HepG2 (cell line): ENCODE results near the gene GJB5. TPM values are rescaled to one million over a fixed set of nuclear protein-coding genes. Genes with fewer than 3 reads are reported as not detected.

Experiments used
- ATAC-seq: fragments of 200-7000 bp; cut with Tn5 transposase; 3 replicates; pipeline ENCODE4 v1.9.1; 2020; ENCODE audit warnings: mild to moderate bottlenecking, moderate library complexity
- BruUV-seq: library from RNA; stranded (reverse); fragments of 400-500 nt; replicated peaks from 2 replicates; lab custom pipeline; 2021; lab: Mats Ljungman, UMichigan
- CTCF ChIA-PET: fragments of 300-600 bp; formaldehyde crosslinking; extraction: SDS; loops from one replicate; lab custom pipeline; 2021; ENCODE audit warnings: low total read pairs, inconsistent platforms, low intra/inter-chr PET ratio; lab: Yijun Ruan, JAX
- POLR2A ChIA-PET: fragments of 350-600 bp; sonication (Branson Sonifier 250); formaldehyde crosslinking; loops from one replicate; lab custom pipeline; 2020; ENCODE audit warnings: antibody characterized with exemption, inconsistent platforms; lab: Yijun Ruan, JAX
- DNase-seq: peaks from one replicate; pipeline ENCODE4 v3.0.0-alpha.2; 2015; ENCODE audit warnings: low spot score
- FAIRE-seq: peaks from 3 replicates; lab custom pipeline; 2011; peaks lifted over from hg19 to GRCh38; lab: Jason Lieb, UNC
- H2AFZ ChIP-seq: one replicate; pipeline ENCODE4 v1.6.1; 2011; ENCODE audit warnings: low read length, inconsistent platforms
- H3K27ac ChIP-seq: fragments of 300-600 bp; 3 replicates; pipeline ENCODE4 v1.8.0; 2011; ENCODE audit warnings: mixed run types, mild to moderate bottlenecking, mixed read lengths, low read length, inconsistent platforms; ENCODE audit not compliant: insufficient read depth; ENCODE audit errors: extremely low read length
- H3K27me3 ChIP-seq, 2 experiments: fragments of 200-600 bp in 1 of 2; 2 replicates in 1 of 2; 3 replicates in 1 of 2; pipeline versions ENCODE4 v1.6.0 to v1.8.0; 2011; ENCODE audit warnings: low read length in 2 of 2, mild to moderate bottlenecking in 2 of 2, moderate library complexity in 2 of 2, inconsistent platforms in 1 of 2; ENCODE audit not compliant: insufficient read depth in 2 of 2, control insufficient read depth in 1 of 2
- H3K36me3 ChIP-seq, 2 experiments: fragments of 200-600 bp in 1 of 2; replicated peaks in 1 of 2; 2 replicates in 1 of 2; 3 replicates in 1 of 2; pipeline versions ENCODE4 v1.5.1 to v1.8.0; 2011; ENCODE audit warnings: low read length in 2 of 2, inconsistent platforms in 1 of 2; ENCODE audit not compliant: insufficient read depth in 2 of 2, control insufficient read depth in 1 of 2
- H3K4me1 ChIP-seq: 2 replicates; pipeline ENCODE4 v1.5.1; 2012; ENCODE audit warnings: low read length, inconsistent platforms; ENCODE audit not compliant: insufficient read depth
- H3K4me2 ChIP-seq: 2 replicates; pipeline ENCODE4 v1.6.0; 2011; ENCODE audit warnings: low read depth, low read length, inconsistent platforms
- H3K4me3 ChIP-seq, 3 experiments: fragments of 200-600 bp in 1 of 3; sonication (generic), shearing (Covaris generic) in 1 of 3; replicated peaks in 1 of 3; 2 replicates each; pipeline ENCODE4 v1.5.1; 2011 to 2016; ENCODE audit warnings: low read length in 3 of 3, inconsistent platforms in 2 of 3, low read depth in 2 of 3, mild to moderate bottlenecking in 2 of 3, control low read depth in 1 of 3, mixed read lengths in 1 of 3; ENCODE audit not compliant: insufficient read depth in 1 of 3
- H3K79me2 ChIP-seq: one replicate; pipeline ENCODE4 v1.6.1; 2011; ENCODE audit warnings: low read length, inconsistent platforms; ENCODE audit not compliant: insufficient read depth
- H3K9ac ChIP-seq: 2 replicates; pipeline ENCODE4 v1.6.0; 2011; ENCODE audit warnings: mild to moderate bottlenecking, low read depth, low read length, inconsistent platforms; ENCODE audit not compliant: insufficient read depth
- H3K9me3 ChIP-seq: 2 replicates; pipeline ENCODE4 v1.5.1; 2012; ENCODE audit warnings: mild to moderate bottlenecking, low read length
- H4K20me1 ChIP-seq: 2 replicates; pipeline ENCODE4 v1.6.0; 2011; ENCODE audit warnings: inconsistent platforms, mild to moderate bottlenecking, low read length, moderate library complexity; ENCODE audit not compliant: insufficient read depth
- CBX2 ChIP-seq, 2 experiments: fragments of 200-600 bp in 1 of 2; sonication (generic); formaldehyde crosslinking in 1 of 2; IDR thresholded peaks; 2 replicates each; pipeline versions ENCODE4 v1.7.0 to v1.8.1; 2018 to 2022; ENCODE audit warnings: low read depth in 2 of 2, low read length in 1 of 2, mild to moderate bottlenecking in 1 of 2, missing genetic modification reagents in 1 of 2
- EED ChIP-seq: sonication (generic); formaldehyde crosslinking; IDR thresholded peaks from 2 replicates; pipeline ENCODE4 v1.5.0; 2020; ENCODE audit warnings: mild to moderate bottlenecking, missing genetic modification reagents
- ELK4 ChIP-seq: sonication (generic); formaldehyde crosslinking; IDR thresholded peaks from 2 replicates; pipeline ENCODE4 v1.9.0; 2021; ENCODE audit warnings: missing genetic modification reagents, borderline replicate concordance
- HDAC2 ChIP-seq: sonication (generic); formaldehyde crosslinking; IDR thresholded peaks from 2 replicates; pipeline ENCODE4 v1.4.0; 2020; ENCODE audit warnings: missing genetic modification reagents
- MAF1 ChIP-seq: sonication (generic); formaldehyde crosslinking; IDR thresholded peaks from 2 replicates; pipeline ENCODE4 v1.5.0; 2020; ENCODE audit warnings: missing genetic modification reagents, borderline replicate concordance
- NFAT5 ChIP-seq: sonication (generic); formaldehyde crosslinking; IDR thresholded peaks from 2 replicates; pipeline ENCODE4 v1.4.0; 2020; ENCODE audit warnings: missing genetic modification reagents
- SRSF9 ChIP-seq: fragments of 200-400 bp; formaldehyde crosslinking; IDR thresholded peaks from 2 replicates; pipeline ENCODE4 v1.6.1; 2018; ENCODE audit warnings: borderline replicate concordance, mild to moderate bottlenecking, low read depth, low read length; ENCODE audit not compliant: insufficient read depth, poor library complexity, severe bottlenecking
- TSC22D2 ChIP-seq: sonication (generic); formaldehyde crosslinking; IDR thresholded peaks from 2 replicates; pipeline ENCODE4 v1.5.1; 2020; ENCODE audit warnings: missing genetic modification reagents, mild to moderate bottlenecking, borderline replicate concordance
- ZC3H4 ChIP-seq: sonication (generic); formaldehyde crosslinking; IDR thresholded peaks from 2 replicates; pipeline ENCODE4 v1.4.0; 2020; ENCODE audit warnings: missing genetic modification reagents, borderline replicate concordance
- WGBS: methylation state at CpG from one replicate; pipeline ENCODE4 v1.1.6; 2017; ENCODE audit warnings: low lambda C conversion rate; 5-methylcytosine and 5-hydroxymethylcytosine counted together
- in situ Hi-C: cut with HindIII; loops from 2 replicates; pipeline ENCODE4 v1.10.0; 2017; ENCODE audit warnings: low pct_unique_long_range_greater_than_20kb; ENCODE audit not compliant: extremely low pct_ligation_motif_present
- intact Hi-C: fragments of 100-400 bp; cut with micrococcal nuclease; formaldehyde crosslinking; loops from one replicate; pipeline ENCODE4 v1.10.0; 2022; ENCODE audit not compliant: unreplicated experiment
- polyA plus RNA-seq, 8 experiments: library from polyadenylated mRNA; depleted of rRNA in 3 of 8; stranded (reverse) in 7 of 8; unstranded in 1 of 8; fragments of >200 nt; fragmentation: Illumina TruSeq in 4 of 8; extraction: Trizol in 4 of 8; gene quantifications; 2 replicates each; pipeline versions ENCODE4 v1.2.1 to v1.2.3, GENCODE V29; 2011 to 2016; ENCODE audit warnings: low read depth in 4 of 8, missing spikeins in 1 of 8, mixed read lengths in 1 of 8; ENCODE audit not compliant: insufficient read depth in 1 of 8
- total RNA-seq, 5 experiments: library from RNA; depleted of rRNA; stranded (reverse); fragments of >200 nt; fragmentation: Illumina TruSeq; extraction: Trizol; gene quantifications; 2 replicates each; pipeline ENCODE4 v1.2.3, GENCODE V29; 2016; ENCODE audit warnings: low read depth in 1 of 5
- TF ChIP-seq, protein P1 (sequence below): sonication (generic); formaldehyde crosslinking; IDR thresholded peaks from 2 replicates; pipeline ENCODE4 v1.8.0; 2022; ENCODE audit warnings: missing genetic modification reagents, mild to moderate bottlenecking, borderline replicate concordance
- TF ChIP-seq, protein P2 (sequence below): IDR thresholded peaks from 2 replicates; pipeline ENCODE4 v1.6.1; 2018; ENCODE audit warnings: missing genetic modification reagents, mild to moderate bottlenecking, missing compliant biosample characterization

The GJB5 gene
- total and polyA plus RNA-seq, 2 of the 13 experiments (the other 11 are each of a cell fraction or from before 2014, with no cell fraction given) = not detected

- no peak for TF ChIP-seq EED (CRISPR knock-in tag)
- TF ChIP-seq, protein P1, sequence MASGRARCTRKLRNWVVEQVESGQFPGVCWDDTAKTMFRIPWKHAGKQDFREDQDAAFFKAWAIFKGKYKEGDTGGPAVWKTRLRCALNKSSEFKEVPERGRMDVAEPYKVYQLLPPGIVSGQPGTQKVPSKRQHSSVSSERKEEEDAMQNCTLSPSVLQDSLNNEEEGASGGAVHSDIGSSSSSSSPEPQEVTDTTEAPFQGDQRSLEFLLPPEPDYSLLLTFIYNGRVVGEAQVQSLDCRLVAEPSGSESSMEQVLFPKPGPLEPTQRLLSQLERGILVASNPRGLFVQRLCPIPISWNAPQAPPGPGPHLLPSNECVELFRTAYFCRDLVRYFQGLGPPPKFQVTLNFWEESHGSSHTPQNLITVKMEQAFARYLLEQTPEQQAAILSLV (CRISPR knock-in tag) = no peak
- no peak for TF ChIP-seq SRSF9
- no peak for TF ChIP-seq MAF1 (CRISPR knock-in tag)
- no peak for TF ChIP-seq TSC22D2
- TF ChIP-seq CBX2 (IDR thresholded peaks at IDR 0.05; ENCODE audit: low read depth, low read length) = no peak
- TF ChIP-seq CBX2 (CRISPR knock-in tag; IDR thresholded peaks at IDR 0.05; ENCODE audit: low read depth) = no peak
These were observed 42.1 kb downstream of the GJB5 start (continued) for GRCh38 chr1:34796990-34797389.

GRCh38 chr1:34800214-34800613, 45.4 kb downstream of the GJB5 start:
- DNase-seq (no peak), ATAC-seq (no peak), FAIRE-seq (no peak)
- Histone ChIP-seq H3K4me1 (no peaks in the 10 kb centered on the region), H2AFZ (no peak overlapping the region), H3K36me3 (no peaks in the 10 kb centered on the region), H4K20me1 (no peaks in the 10 kb centered on the region), H3K9ac (no peak overlapping the region), H3K27me3 (peaks cover 1 to 19% of the 10 kb centered on the region in 2 experiments; a peak in 4 of 5 replicates), H3K9me3 (no peaks in the 10 kb centered on the region), H3K4me3 (no peak overlapping the region), H3K4me2 (no peak overlapping the region), H3K79me2 (no peaks in the 10 kb centered on the region), H3K27ac (no peak overlapping the region)
- in situ Hi-C loops (no loop called here), intact Hi-C loops (no loop called here)
- ChIA-PET CTCF (no interaction called here), POLR2A (no interaction called here)
- no TSS peak for BruUV-seq
- 59% methylated on average over 6 of the region's 6 CpGs for WGBS
- TF ChIP-seq ZC3H4 (CRISPR knock-in tag) = no peak
- no peak for TF ChIP-seq CBX2 (IDR thresholded peaks at IDR 0.05; ENCODE audit: low read depth, low read length)
- TF ChIP-seq CBX2 (CRISPR knock-in tag; IDR thresholded peaks at IDR 0.05; ENCODE audit: low read depth) = no peak
- TF ChIP-seq ELK4 (CRISPR knock-in tag) = no peak
- no peak for TF ChIP-seq NFAT5 (CRISPR knock-in tag)
- TF ChIP-seq, protein P2, sequence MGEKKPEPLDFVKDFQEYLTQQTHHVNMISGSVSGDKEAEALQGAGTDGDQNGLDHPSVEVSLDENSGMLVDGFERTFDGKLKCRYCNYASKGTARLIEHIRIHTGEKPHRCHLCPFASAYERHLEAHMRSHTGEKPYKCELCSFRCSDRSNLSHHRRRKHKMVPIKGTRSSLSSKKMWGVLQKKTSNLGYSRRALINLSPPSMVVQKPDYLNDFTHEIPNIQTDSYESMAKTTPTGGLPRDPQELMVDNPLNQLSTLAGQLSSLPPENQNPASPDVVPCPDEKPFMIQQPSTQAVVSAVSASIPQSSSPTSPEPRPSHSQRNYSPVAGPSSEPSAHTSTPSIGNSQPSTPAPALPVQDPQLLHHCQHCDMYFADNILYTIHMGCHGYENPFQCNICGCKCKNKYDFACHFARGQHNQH (CRISPR knock-in tag) = no peak
- TF ChIP-seq HDAC2 (CRISPR knock-in tag) = no peak
